Activated naive CD4-positive, alpha-beta T cell treated with anti-CD3 and anti-CD28 coated beads, Interleukin-2, amount 10 ng/mL, durations not matched to agents 7 days and 5 days (primary cell): ENCODE measurements around the gene FUBP3.

Experiments used
- CTCF ChIA-PET: fragments of 350-600 bp; sonication (Branson Sonifier 250); formaldehyde crosslinking; loops from one replicate; lab custom pipeline; 2021; ENCODE audit warnings: antibody characterized with exemption; lab: Charles Lee
- DNase-seq: peaks from one replicate; pipeline ENCODE4 v3.0.0-alpha.2; 2020
- H3K27ac Mint-ChIP-seq: one replicate; pipeline ENCODE4 v1.8.0; 2021; ENCODE audit warnings: mild to moderate bottlenecking, moderate library complexity, mixed read lengths
- H3K27me3 Mint-ChIP-seq: one replicate; pipeline ENCODE4 v1.8.0; 2021; ENCODE audit warnings: mild to moderate bottlenecking, mixed read lengths
- H3K36me3 Mint-ChIP-seq: one replicate; pipeline ENCODE4 v1.8.0; 2021; ENCODE audit warnings: mixed read lengths
- H3K4me1 Mint-ChIP-seq: one replicate; pipeline ENCODE4 v1.8.0; 2021; ENCODE audit warnings: mixed read lengths
- H3K4me3 Mint-ChIP-seq: one replicate; pipeline ENCODE4 v1.8.0; 2021; ENCODE audit warnings: mild to moderate bottlenecking, moderate library complexity, mixed read lengths
- H3K9me3 Mint-ChIP-seq: one replicate; pipeline ENCODE4 v1.8.0; 2021; ENCODE audit warnings: mixed read lengths

Gene FUBP3

DNA sequence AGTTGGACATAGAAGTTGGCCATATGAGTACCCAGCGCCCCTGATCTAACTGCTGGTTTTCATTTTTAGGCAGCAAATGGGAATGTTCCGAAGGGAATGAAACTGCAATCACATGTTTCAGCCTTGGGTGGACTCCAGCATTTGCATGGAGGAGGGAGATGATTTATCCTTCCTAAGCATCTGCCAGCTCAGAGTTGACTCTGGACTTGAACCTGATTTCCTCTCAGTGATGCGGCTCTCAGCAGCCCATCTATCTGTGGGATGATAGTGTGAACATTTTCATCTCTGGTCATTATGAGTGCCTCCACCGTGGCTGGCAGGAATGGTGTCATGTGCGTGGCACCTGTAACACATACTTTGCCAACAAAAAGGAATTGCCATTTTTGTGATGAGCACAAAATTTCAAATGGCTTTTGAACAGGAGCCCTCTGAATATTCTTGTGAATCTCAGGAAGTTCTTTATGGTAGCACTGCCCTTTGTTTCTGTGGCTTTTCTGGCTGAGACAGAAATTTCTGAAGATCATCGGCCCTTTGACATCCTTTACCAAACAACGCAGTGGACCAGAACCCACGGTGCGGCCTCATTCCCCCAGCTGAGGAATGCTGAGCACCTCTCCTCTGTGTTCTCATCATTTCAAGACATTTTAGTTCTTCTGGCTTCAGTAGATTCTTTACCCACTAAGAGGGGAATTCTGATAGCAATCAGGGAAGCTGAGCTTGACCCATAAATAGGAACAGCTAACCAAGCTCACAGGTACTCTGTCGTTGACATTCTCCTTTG lies 28.5 kb downstream of the FUBP3 start:
- Mint-ChIP-seq H3K9me3 (no peaks in the 10 kb centered on the region), H3K4me3 (no peak overlapping the region), H3K4me1 (no peaks in the 10 kb centered on the region), H3K27me3 (no peaks in the 10 kb centered on the region), H3K36me3 (peaks cover 21% of the 10 kb centered on the region), H3K27ac (no peak overlapping the region)
- CTCF ChIA-PET: no interaction called here
- DNase-seq: no peak

- H3K36me3 Mint-ChIP-seq: peaks cover 18% of the 10 kb centered on the region
- no peaks in the 10 kb centered on the region for H3K4me1 Mint-ChIP-seq
- no peaks in the 10 kb centered on the region for H3K27me3 Mint-ChIP-seq
- H3K9me3 Mint-ChIP-seq: no peaks in the 10 kb centered on the region
- no peak overlapping the region for H3K27ac Mint-ChIP-seq
- H3K4me3 Mint-ChIP-seq: no peak overlapping the region
- CTCF ChIA-PET: no interaction called here
- no peak for DNase-seq
These were observed 29.3 kb downstream of the FUBP3 start for GRCh38 chr9:130608554-130609134.

GRCh38 chr9:130609163-130609562 lies 29.8 kb downstream of the FUBP3 start:
- H3K27me3 Mint-ChIP-seq: no peaks in the 10 kb centered on the region
- H3K9me3 Mint-ChIP-seq: no peaks in the 10 kb centered on the region
- DNase-seq: no peak
- no peaks in the 10 kb centered on the region for H3K4me1 Mint-ChIP-seq
- H3K4me3 Mint-ChIP-seq: no peak overlapping the region
- H3K36me3 Mint-ChIP-seq: peaks cover 13% of the 10 kb centered on the region
- H3K27ac Mint-ChIP-seq: no peak overlapping the region
- CTCF ChIA-PET: no interaction called here

- CTCF ChIA-PET: no interaction called here
- Mint-ChIP-seq H3K27ac (no peak overlapping the region), H3K27me3 (no peaks in the 10 kb centered on the region), H3K4me1 (no peaks in the 10 kb centered on the region), H3K36me3 (peaks cover 24% of the 10 kb centered on the region), H3K9me3 (no peaks in the 10 kb centered on the region), H3K4me3 (no peak overlapping the region)
- no peak for DNase-seq
These were observed 31.7 kb downstream of the FUBP3 start for GRCh38 chr9:130610862-130611707.

DNA sequence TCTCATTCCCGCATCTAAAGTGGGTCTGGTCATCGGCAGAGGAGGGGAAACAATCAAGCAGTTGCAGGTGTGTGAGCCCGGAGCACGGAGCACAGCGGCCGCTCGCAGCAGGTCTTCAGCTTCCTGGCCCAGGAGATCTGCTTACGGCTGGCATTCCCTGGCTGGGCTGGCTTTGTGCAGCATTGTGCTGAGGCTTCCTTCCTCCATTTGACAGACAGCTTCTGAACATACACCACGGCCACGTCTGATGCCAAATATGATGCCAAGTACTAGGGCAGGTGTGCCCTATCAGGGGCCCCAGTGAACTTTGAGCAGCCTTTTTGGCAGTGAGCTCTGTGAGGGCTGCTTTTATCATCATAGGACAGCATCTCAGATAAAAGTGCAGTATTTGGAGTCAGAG lies 37.1 kb downstream of the FUBP3 start:
- Mint-ChIP-seq H3K36me3 (peaks cover 53% of the 10 kb centered on the region), H3K9me3 (no peaks in the 10 kb centered on the region), H3K27ac (peak overlapping the region; percentile 13), H3K27me3 (no peaks in the 10 kb centered on the region), H3K4me1 (no peaks in the 10 kb centered on the region), H3K4me3 (no peak overlapping the region)
- no peak for DNase-seq
- CTCF ChIA-PET: no interaction called here

DNA sequence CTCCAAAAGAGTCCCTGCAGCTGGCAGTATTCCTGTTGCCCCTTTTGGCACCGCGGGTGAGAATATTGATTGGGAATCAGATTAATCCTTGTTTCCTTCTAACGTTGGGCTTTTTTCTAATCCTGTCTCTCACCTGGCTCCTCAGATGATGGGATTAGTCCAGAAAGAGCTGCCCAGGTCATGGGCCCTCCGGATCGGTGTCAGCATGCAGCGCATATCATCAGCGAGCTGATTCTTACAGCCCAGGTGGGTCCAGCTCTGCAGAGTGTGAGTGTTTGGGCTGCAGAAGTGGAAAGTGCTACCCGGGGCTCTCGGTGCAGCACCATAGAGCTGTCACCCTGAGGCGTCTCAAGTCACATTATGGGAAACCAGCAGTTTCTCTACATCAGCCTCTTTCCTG lies 44.1 kb downstream of the FUBP3 start:
- CTCF ChIA-PET: interaction anchor here (0.9 kb wide), 1 partner anchor 59 kb away, joined by 4 read pairs; no protein-coding TSS in a partner anchor
- no peak overlapping the region for H3K27ac Mint-ChIP-seq

DNA sequence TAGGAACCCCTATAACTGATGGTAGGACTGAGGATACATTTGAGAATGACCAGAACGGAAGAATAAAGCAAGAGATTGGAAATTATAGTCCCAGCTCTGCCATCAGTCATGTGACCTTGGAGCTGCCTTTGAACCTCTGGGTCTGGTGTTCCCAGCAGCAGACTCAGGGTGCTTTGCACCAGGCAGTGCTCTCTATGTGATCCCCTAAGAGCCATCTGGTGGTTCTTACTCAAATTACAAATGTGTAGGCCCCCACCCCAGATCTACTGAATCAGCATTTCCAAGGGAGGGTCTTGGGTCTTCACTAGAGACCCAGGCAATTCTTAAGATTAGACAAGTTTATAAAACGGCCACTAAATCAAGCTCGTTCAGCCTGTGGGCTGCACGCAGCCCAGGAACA lies 44.8 kb downstream of the FUBP3 start:
- Mint-ChIP-seq H3K36me3 (peaks cover 44% of the 10 kb centered on the region), H3K4me3 (no peak overlapping the region), H3K27ac (no peak overlapping the region), H3K9me3 (no peaks in the 10 kb centered on the region), H3K4me1 (no peaks in the 10 kb centered on the region), H3K27me3 (no peaks in the 10 kb centered on the region)
- CTCF ChIA-PET: no interaction called here
- DNase-seq: no peak

More for the DNA sequence above, 44.1 kb downstream of the FUBP3 start:
- no peak for DNase-seq
- no peaks in the 10 kb centered on the region for H3K27me3 Mint-ChIP-seq
- no peaks in the 10 kb centered on the region for H3K9me3 Mint-ChIP-seq
- H3K36me3 Mint-ChIP-seq: peaks cover 46% of the 10 kb centered on the region
- no peaks in the 10 kb centered on the region for H3K4me1 Mint-ChIP-seq
- H3K4me3 Mint-ChIP-seq: no peak overlapping the region

DNA sequence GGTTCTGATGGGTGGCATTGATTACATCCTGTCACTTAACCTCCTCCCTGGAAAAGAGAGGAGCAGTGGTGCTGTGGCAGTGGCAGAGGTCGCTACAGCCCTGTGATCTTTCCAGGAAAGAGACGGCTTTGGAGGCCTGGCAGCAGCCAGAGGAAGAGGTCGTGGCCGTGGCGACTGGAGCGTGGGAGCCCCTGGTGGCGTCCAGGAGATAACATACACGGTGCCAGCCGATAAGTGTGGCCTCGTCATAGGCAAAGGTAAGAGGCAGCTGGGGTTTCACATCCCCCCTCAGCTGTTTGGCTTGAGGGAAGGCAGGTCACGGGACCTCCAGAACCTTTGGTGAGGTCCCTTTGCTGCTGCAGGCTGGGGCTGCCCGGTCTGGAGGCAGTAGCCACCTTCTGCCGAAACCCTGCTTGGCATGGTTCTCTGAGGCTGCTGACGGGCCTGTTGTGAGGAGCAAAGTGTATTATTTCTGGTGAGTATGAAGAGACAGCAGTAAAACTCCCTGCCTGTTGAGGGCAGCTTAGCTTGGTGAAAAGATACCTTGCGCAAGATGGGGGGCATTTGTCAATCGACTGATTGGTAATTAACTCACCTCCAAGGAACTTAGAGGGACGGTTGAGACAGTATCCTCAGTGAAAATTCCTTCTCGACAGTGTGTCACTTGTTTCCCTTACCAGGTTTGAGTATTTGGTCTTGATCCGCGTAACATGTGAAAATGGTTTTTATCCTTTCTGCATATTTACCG lies 47.0 kb downstream of the FUBP3 start:
- H3K4me3 Mint-ChIP-seq: no peak overlapping the region
- no peaks in the 10 kb centered on the region for H3K27me3 Mint-ChIP-seq
- CTCF ChIA-PET: no interaction called here
- no peak overlapping the region for H3K27ac Mint-ChIP-seq
- H3K9me3 Mint-ChIP-seq: no peaks in the 10 kb centered on the region
- peaks cover 29% of the 10 kb centered on the region for H3K36me3 Mint-ChIP-seq
- no peak for DNase-seq
- H3K4me1 Mint-ChIP-seq: no peaks in the 10 kb centered on the region

DNA sequence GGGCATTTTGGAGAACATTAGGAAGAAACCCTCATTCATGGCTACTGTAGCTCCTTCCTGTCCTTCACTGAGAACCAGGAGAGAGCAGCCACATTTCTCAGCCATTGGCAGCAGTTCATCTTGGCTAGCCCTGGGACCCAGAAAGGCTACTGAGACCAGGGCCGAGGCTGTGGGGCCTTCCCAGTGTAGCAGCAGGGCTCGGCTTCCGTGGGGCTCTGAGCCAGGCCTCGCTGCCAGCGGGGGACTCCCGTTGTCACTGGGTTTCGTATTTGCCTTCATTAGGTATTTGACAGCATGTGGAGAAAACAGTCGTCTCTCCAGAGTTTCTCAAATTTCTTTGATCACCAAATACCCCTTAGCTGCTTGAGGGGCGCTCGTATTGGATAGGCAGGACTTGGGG lies 47.7 kb downstream of the FUBP3 start:
- Mint-ChIP-seq H3K4me3 (no peak overlapping the region), H3K27me3 (no peaks in the 10 kb centered on the region), H3K9me3 (no peaks in the 10 kb centered on the region), H3K27ac (no peak overlapping the region), H3K36me3 (peaks cover 35% of the 10 kb centered on the region), H3K4me1 (no peaks in the 10 kb centered on the region)
- DNase-seq: no peak
- CTCF ChIA-PET: no interaction called here

- Mint-ChIP-seq H3K27ac (no peak overlapping the region), H3K4me3 (no peak overlapping the region), H3K36me3 (peaks cover 33% of the 10 kb centered on the region), H3K4me1 (no peaks in the 10 kb centered on the region), H3K9me3 (no peaks in the 10 kb centered on the region), H3K27me3 (no peaks in the 10 kb centered on the region)
- no peak for DNase-seq
- CTCF ChIA-PET: no interaction called here
These were observed 48.8 kb downstream of the FUBP3 start for GRCh38 chr9:130627896-130628792.

- CTCF ChIA-PET: no interaction called here
- peaks cover 25% of the 10 kb centered on the region for H3K36me3 Mint-ChIP-seq
- DNase-seq: no peak
- H3K27ac Mint-ChIP-seq: no peak overlapping the region
- H3K9me3 Mint-ChIP-seq: no peaks in the 10 kb centered on the region
- H3K4me3 Mint-ChIP-seq: no peak overlapping the region
- H3K27me3 Mint-ChIP-seq: no peaks in the 10 kb centered on the region
- no peaks in the 10 kb centered on the region for H3K4me1 Mint-ChIP-seq
These were observed 50.2 kb downstream of the FUBP3 start for GRCh38 chr9:130629443-130630070.

- H3K36me3 Mint-ChIP-seq: peaks cover 24% of the 10 kb centered on the region
- no peaks in the 10 kb centered on the region for H3K4me1 Mint-ChIP-seq
- DNase-seq: no peak
- H3K9me3 Mint-ChIP-seq: no peaks in the 10 kb centered on the region
- H3K27me3 Mint-ChIP-seq: no peaks in the 10 kb centered on the region
- CTCF ChIA-PET: no interaction called here
- H3K4me3 Mint-ChIP-seq: no peak overlapping the region
- no peak overlapping the region for H3K27ac Mint-ChIP-seq
These were observed 50.7 kb downstream of the FUBP3 start for GRCh38 chr9:130630071-130630450.
